Measurements from ENCODE around the gene GALK2. TPM values are rescaled to one million over a fixed set of nuclear protein-coding genes. Genes with fewer than 3 reads are reported as not detected.

GALK2 gene
- total and polyA plus RNA-seq, 3 donors from 2014 or later, result 21.8 to 29.9 (median 25.6) TPM

DNA sequence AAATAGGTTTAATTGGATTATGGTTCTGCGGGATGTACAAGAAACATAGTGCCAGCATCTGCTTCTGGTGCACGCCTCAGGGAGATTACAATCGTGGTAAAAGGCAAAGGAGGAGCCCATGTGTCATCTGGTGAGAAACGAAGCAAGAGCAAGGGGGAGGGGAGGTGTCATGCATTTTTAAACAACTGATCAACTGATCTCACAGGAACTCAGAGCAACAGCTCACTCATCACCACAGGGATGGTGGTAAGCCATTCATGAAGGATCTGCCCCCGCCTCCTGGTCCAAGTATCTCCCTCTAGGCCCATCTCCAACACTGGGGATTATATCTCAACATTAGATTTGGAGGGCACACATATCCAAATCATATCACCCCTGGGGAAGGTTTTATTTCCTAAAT lies 210.9 kb downstream of the GALK2 start:
- H3K27me3 ChIP-seq, result no peaks in the 10 kb centered on the region
- intact Hi-C loops (cut with DNase I; ENCODE audit: low total_unique reads), result no loop called here
- no peak for DNase-seq
- no peaks in the 10 kb centered on the region for H3K4me1 ChIP-seq
- no peak overlapping the region for H3K27ac ChIP-seq
- WGBS, 2 donors, result 77 to 87% methylated on average over 5 of the region's 5 CpGs
- H3K4me3 ChIP-seq, result no peak overlapping the region
- no peaks in the 10 kb centered on the region for H3K36me3 ChIP-seq (ENCODE audit: low read depth, missing control alignments)
- TF ChIP-seq POLR2A (IDR thresholded peaks at IDR 0.05), result no peak
- TF ChIP-seq, protein P1, sequence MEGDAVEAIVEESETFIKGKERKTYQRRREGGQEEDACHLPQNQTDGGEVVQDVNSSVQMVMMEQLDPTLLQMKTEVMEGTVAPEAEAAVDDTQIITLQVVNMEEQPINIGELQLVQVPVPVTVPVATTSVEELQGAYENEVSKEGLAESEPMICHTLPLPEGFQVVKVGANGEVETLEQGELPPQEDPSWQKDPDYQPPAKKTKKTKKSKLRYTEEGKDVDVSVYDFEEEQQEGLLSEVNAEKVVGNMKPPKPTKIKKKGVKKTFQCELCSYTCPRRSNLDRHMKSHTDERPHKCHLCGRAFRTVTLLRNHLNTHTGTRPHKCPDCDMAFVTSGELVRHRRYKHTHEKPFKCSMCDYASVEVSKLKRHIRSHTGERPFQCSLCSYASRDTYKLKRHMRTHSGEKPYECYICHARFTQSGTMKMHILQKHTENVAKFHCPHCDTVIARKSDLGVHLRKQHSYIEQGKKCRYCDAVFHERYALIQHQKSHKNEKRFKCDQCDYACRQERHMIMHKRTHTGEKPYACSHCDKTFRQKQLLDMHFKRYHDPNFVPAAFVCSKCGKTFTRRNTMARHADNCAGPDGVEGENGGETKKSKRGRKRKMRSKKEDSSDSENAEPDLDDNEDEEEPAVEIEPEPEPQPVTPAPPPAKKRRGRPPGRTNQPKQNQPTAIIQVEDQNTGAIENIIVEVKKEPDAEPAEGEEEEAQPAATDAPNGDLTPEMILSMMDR (IDR thresholded peaks at IDR 0.05), result no peak
- no peaks in the 10 kb centered on the region for H3K9me3 ChIP-seq

Small RNAs within 50 kb of the gene (microRNA-seq; reads per million reads assigned to microRNA genes)
- 0 reads per million in 2 donors for gene MIR4716 (ENCODE audit: borderline number of aligned reads in 2 of 2, borderline replicate concordance in 1 of 2)

Small RNAs within 50 kb of the gene (small RNA-seq; reads per million reads assigned to genes)
- 0 reads per million in 2 donors for gene MIR4716
- gene RF00019, result 0 reads per million in 2 donors
- gene RN7SL307P, result 0 reads per million in 2 donors

Other genes starting within 250 kb of the GALK2 start
- gene SHC4, start 206.3 kb upstream of the GALK2 start, total RNA-seq, result 10 to 100 TPM; 52.0 to 70.4 TPM
- gene SHC4, start 206.3 kb upstream of the GALK2 start, polyA plus RNA-seq (ENCODE audit: insufficient read depth, low read depth, low replicate concordance), result 22.7 TPM
- 10 to 100 TPM; 53.6 to 76.1 TPM for gene SECISBP2L, start 123.8 kb upstream of the GALK2 start, total RNA-seq
- 29.2 TPM for gene SECISBP2L, start 123.8 kb upstream of the GALK2 start, polyA plus RNA-seq (ENCODE audit: insufficient read depth, low read depth, low replicate concordance)
- 10 to 100 TPM; 62.4 to 65.0 TPM for gene COPS2, start 14.6 kb upstream of the GALK2 start, total RNA-seq
- gene COPS2, start 14.6 kb upstream of the GALK2 start, polyA plus RNA-seq (ENCODE audit: insufficient read depth, low read depth, low replicate concordance), result 55.4 TPM